ENCODE measurements around the gene GDF10.

Gene GDF10

GRCh38 chr10:47291682-47292081 is 8.3 kb upstream of the GDF10 start:
- Histone ChIP-seq H3K4me3 (no peak overlapping the region), H3K36me3 (replicated peaks) (no peaks in the 10 kb centered on the region), H3K4me1 (no peaks in the 10 kb centered on the region), H3K27me3 (ENCODE audit: low read depth) (no peaks in the 10 kb centered on the region), H3K9me3 (no peaks in the 10 kb centered on the region)
- DNase-seq (ENCODE audit: low spot score in 2 of 2): no peak
- in situ Hi-C loops (cut with MboI; ENCODE audit: low sequenced_read_pairs): no loop called here

GRCh38 chr10:47294057-47294456 is 5.9 kb upstream of the GDF10 start:
- no peaks in the 10 kb centered on the region for H3K9me3 ChIP-seq
- H3K4me3 ChIP-seq: no peak overlapping the region
- H3K27me3 ChIP-seq (ENCODE audit: low read depth): peaks cover 4% of the 10 kb centered on the region; the same call in 1 of the 2 replicates
- no peak for DNase-seq (ENCODE audit: low spot score in 2 of 2)
- in situ Hi-C loops (cut with MboI; ENCODE audit: low sequenced_read_pairs): no loop called here
- H3K4me1 ChIP-seq: no peaks in the 10 kb centered on the region
- no peaks in the 10 kb centered on the region for H3K36me3 ChIP-seq (replicated peaks)

- Histone ChIP-seq H3K27me3 (ENCODE audit: low read depth) (peaks cover 4% of the 10 kb centered on the region; the same call in 1 of the 2 replicates), H3K4me1 (no peaks in the 10 kb centered on the region), H3K9me3 (no peaks in the 10 kb centered on the region), H3K4me3 (no peak overlapping the region), H3K36me3 (replicated peaks) (no peaks in the 10 kb centered on the region)
- no peak for DNase-seq (ENCODE audit: low spot score in 2 of 2)
- in situ Hi-C loops (cut with MboI; ENCODE audit: low sequenced_read_pairs): no loop called here
Measured at GRCh38 chr10:47294501-47294900, 5.5 kb upstream of the GDF10 start.

GRCh38 chr10:47295411-47295810 is 4.6 kb upstream of the GDF10 start:
- DNase-seq (ENCODE audit: low spot score in 2 of 2): no peak
- no peaks in the 10 kb centered on the region for H3K4me1 ChIP-seq

GRCh38 chr10:47296156-47296894 is 3.7 kb upstream of the GDF10 start:
- H3K9me3 ChIP-seq: no peaks in the 10 kb centered on the region
- H3K4me3 ChIP-seq: no peak overlapping the region
- peaks cover 4% of the 10 kb centered on the region; the same call in 1 of the 2 replicates for H3K27me3 ChIP-seq (ENCODE audit: low read depth)
- no peaks in the 10 kb centered on the region for H3K4me1 ChIP-seq
- H3K36me3 ChIP-seq (replicated peaks): no peaks in the 10 kb centered on the region
- no peak for DNase-seq (ENCODE audit: low spot score in 2 of 2)
- in situ Hi-C loops (cut with MboI; ENCODE audit: low sequenced_read_pairs): no loop called here

More at GRCh38 chr10:47295411-47295810, 4.6 kb upstream of the GDF10 start:
- Histone ChIP-seq H3K9me3 (no peaks in the 10 kb centered on the region), H3K4me3 (no peak overlapping the region), H3K36me3 (replicated peaks) (no peaks in the 10 kb centered on the region), H3K27me3 (ENCODE audit: low read depth) (peaks cover 4% of the 10 kb centered on the region; the same call in 1 of the 2 replicates)
- in situ Hi-C loops (cut with MboI; ENCODE audit: low sequenced_read_pairs): no loop called here

GRCh38 chr10:47296941-47297340 is 3.1 kb upstream of the GDF10 start:
- in situ Hi-C loops (cut with MboI; ENCODE audit: low sequenced_read_pairs): no loop called here
- H3K9me3 ChIP-seq: no peaks in the 10 kb centered on the region
- H3K27me3 ChIP-seq (ENCODE audit: low read depth): peaks cover 4% of the 10 kb centered on the region; the same call in 1 of the 2 replicates
- H3K36me3 ChIP-seq (replicated peaks): no peaks in the 10 kb centered on the region
- no peak for DNase-seq (ENCODE audit: low spot score in 2 of 2)
- no peaks in the 10 kb centered on the region for H3K4me1 ChIP-seq
- no peak overlapping the region for H3K4me3 ChIP-seq

GRCh38 chr10:47297866-47298540 is 2.0 kb upstream of the GDF10 start:
- Histone ChIP-seq H3K9me3 (no peaks in the 10 kb centered on the region), H3K36me3 (replicated peaks) (no peaks in the 10 kb centered on the region), H3K27me3 (ENCODE audit: low read depth) (peaks cover 4% of the 10 kb centered on the region; the same call in 1 of the 2 replicates), H3K4me1 (no peaks in the 10 kb centered on the region), H3K4me3 (no peak overlapping the region)
- DNase-seq (ENCODE audit: low spot score in 2 of 2): no peak
- in situ Hi-C loops (cut with MboI; ENCODE audit: low sequenced_read_pairs): no loop called here

GRCh38 chr10:47298715-47299114 is 1.3 kb upstream of the GDF10 start:
- no peaks in the 10 kb centered on the region for H3K36me3 ChIP-seq (replicated peaks)
- DNase-seq (ENCODE audit: low spot score in 2 of 2): no peak
- peaks cover 4% of the 10 kb centered on the region; the same call in 1 of the 2 replicates for H3K27me3 ChIP-seq (ENCODE audit: low read depth)
- in situ Hi-C loops (cut with MboI; ENCODE audit: low sequenced_read_pairs): no loop called here
- no peaks in the 10 kb centered on the region for H3K4me1 ChIP-seq
- H3K9me3 ChIP-seq: no peaks in the 10 kb centered on the region
- no peak overlapping the region for H3K4me3 ChIP-seq

- in situ Hi-C loops (cut with MboI; ENCODE audit: low sequenced_read_pairs): loop anchor here (10.0 kb wide), 1 partner anchor 246 kb away; no protein-coding TSS in a partner anchor
- Histone ChIP-seq H3K4me3 (no peak overlapping the region), H3K36me3 (replicated peaks) (no peaks in the 10 kb centered on the region), H3K9me3 (no peaks in the 10 kb centered on the region), H3K27me3 (ENCODE audit: low read depth) (peaks cover 4% of the 10 kb centered on the region; the same call in 1 of the 2 replicates), H3K4me1 (no peaks in the 10 kb centered on the region)
- no peak for DNase-seq (ENCODE audit: low spot score in 2 of 2)
Measured at GRCh38 chr10:47300429-47300931, 483 bp downstream of the GDF10 start.

- H3K9me3 ChIP-seq: no peaks in the 10 kb centered on the region
- DNase-seq (ENCODE audit: low spot score in 2 of 2): no peak
- H3K4me1 ChIP-seq: no peaks in the 10 kb centered on the region
- peaks cover 4% of the 10 kb centered on the region; the same call in 1 of the 2 replicates for H3K27me3 ChIP-seq (ENCODE audit: low read depth)
- no peaks in the 10 kb centered on the region for H3K36me3 ChIP-seq (replicated peaks)
- in situ Hi-C loops (cut with MboI; ENCODE audit: low sequenced_read_pairs): loop anchor here (10.0 kb wide), 1 partner anchor 247 kb away; no protein-coding TSS in a partner anchor
- H3K4me3 ChIP-seq: no peak overlapping the region
Measured at GRCh38 chr10:47301833-47302232, 1.8 kb downstream of the GDF10 start.

- H3K36me3 ChIP-seq (replicated peaks): no peaks in the 10 kb centered on the region
- peaks cover 4% of the 10 kb centered on the region; the same call in 1 of the 2 replicates for H3K27me3 ChIP-seq (ENCODE audit: low read depth)
- in situ Hi-C loops (cut with MboI; ENCODE audit: low sequenced_read_pairs): loop anchor here (10.0 kb wide), 1 partner anchor 248 kb away; no protein-coding TSS in a partner anchor
- no peak for DNase-seq (ENCODE audit: low spot score in 2 of 2)
- no peak overlapping the region for H3K4me3 ChIP-seq
- H3K4me1 ChIP-seq: no peaks in the 10 kb centered on the region
- no peaks in the 10 kb centered on the region for H3K9me3 ChIP-seq
Measured at GRCh38 chr10:47303105-47303504, 3.1 kb downstream of the GDF10 start.

GRCh38 chr10:47303866-47304265 is 3.9 kb downstream of the GDF10 start:
- Histone ChIP-seq H3K27me3 (ENCODE audit: low read depth) (peaks cover 1% of the 10 kb centered on the region; the same call in 1 of the 2 replicates), H3K4me3 (no peak overlapping the region)
- in situ Hi-C loops (cut with MboI; ENCODE audit: low sequenced_read_pairs): loop anchor here (10.0 kb wide), 1 partner anchor 249 kb away; no protein-coding TSS in a partner anchor

GRCh38 chr10:47305566-47305965 is 5.6 kb downstream of the GDF10 start:
- no peak for DNase-seq (ENCODE audit: low spot score in 2 of 2)
- Histone ChIP-seq H3K4me1 (no peaks in the 10 kb centered on the region), H3K36me3 (replicated peaks) (no peaks in the 10 kb centered on the region), H3K4me3 (no peak overlapping the region), H3K9me3 (no peaks in the 10 kb centered on the region), H3K27me3 (ENCODE audit: low read depth) (no peaks in the 10 kb centered on the region)
- in situ Hi-C loops (cut with MboI; ENCODE audit: low sequenced_read_pairs): loop anchor here (10.0 kb wide), 1 partner anchor 251 kb away; no protein-coding TSS in a partner anchor

More at GRCh38 chr10:47303866-47304265, 3.9 kb downstream of the GDF10 start:
- Histone ChIP-seq H3K4me1 (no peaks in the 10 kb centered on the region), H3K9me3 (no peaks in the 10 kb centered on the region), H3K36me3 (replicated peaks) (no peaks in the 10 kb centered on the region)
- no peak for DNase-seq (ENCODE audit: low spot score in 2 of 2)

All from HAP-1 (cell line).